Measurements from ENCODE around the gene SUDS3. TPM values are rescaled to one million over a fixed set of nuclear protein-coding genes. Genes with fewer than 3 reads are reported as not detected.
A peak's percentile ranks its signal among the peaks of the same experiment; 100 is the strongest.

SUDS3 gene
- total RNA-seq, 1 experiment from 2014 or later, result 39.1 TPM

DNA sequence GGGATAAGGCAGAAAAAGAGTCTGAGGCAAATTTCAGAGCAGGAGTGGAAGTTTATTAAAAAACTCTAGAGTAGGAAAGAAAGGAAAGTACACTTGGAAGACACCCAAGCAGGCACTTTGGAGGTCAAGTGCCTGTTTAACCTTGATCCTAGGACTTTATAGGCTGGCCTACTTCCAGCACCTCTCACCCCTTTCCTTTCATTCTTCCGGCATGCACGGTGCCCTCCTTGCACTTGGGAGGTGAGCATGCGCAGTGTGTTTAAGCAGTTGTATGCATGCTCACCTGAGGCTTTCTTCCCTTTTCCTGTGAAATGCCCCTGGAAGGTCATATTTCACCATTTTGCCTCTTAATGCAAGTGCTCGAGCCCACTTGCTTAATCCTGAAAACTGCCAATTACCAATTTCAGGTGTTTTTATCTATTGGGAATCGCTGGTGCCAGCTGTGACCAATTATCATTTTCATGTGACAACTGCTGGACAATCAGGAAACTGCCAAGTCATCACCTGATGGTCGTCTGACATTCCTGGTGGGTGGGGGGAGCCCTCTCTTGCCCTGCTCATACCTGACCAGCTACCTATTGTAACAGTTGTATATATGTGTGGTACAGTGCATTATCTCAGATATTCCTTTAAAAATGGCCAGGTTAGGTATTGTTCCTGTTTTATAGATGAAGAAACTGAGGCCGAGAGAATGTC lies 53.5 kb downstream of the SUDS3 start:
- in situ Hi-C loops (cut with HindIII; ENCODE audit: low sequenced_read_pairs), result no loop called here
- no peak for DNase-seq (ENCODE audit: low spot score)

GRCh38 chr12:118430516-118430915 lies 54.2 kb downstream of the SUDS3 start:
- in situ Hi-C loops (cut with HindIII; ENCODE audit: low sequenced_read_pairs), result no loop called here
- no peak for DNase-seq (ENCODE audit: low spot score)

DNA sequence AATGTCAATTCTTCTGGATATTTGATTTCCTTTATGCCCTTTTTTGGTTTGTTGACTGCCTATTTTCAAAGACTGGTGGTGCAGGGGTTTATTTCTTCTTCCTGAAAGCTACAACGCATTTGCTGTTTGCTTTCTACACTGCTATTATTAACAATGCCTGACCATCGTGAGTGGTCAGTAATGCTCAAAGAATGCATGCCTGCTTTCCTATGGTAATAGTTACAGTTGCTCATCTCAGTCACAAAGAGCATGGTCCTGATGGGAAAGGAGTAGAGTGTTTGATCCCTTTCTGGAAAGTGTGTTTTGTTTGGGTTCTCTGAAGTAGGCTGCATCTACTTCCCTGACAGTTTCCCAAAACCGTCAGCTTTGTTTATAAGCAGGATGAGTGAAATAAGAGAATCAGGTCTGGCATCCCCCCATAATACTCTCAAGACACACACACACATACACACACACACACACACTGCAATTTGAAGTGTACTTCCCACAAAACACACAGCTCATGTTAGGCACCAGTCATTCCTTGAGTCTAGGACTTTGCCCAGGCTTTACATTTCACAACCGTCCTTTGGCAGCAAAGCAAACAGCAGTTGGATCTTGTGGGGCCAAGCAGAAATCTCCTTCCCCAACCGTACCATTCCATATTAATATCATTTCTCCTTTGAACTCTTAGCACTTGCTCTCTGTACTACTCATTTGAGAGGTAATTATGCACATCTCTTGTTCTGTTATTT lies 56.6 kb downstream of the SUDS3 start:
- in situ Hi-C loops (cut with HindIII; ENCODE audit: low sequenced_read_pairs), result no loop called here

GRCh38 chr12:118436002-118436730 lies 59.8 kb downstream of the SUDS3 start:
- in situ Hi-C loops (cut with HindIII; ENCODE audit: low sequenced_read_pairs), result no loop called here
- DNase-seq (ENCODE audit: low spot score), result peak; percentile 15

More for the DNA sequence above, 56.6 kb downstream of the SUDS3 start:
- no peak for DNase-seq (ENCODE audit: low spot score)

GRCh38 chr12:118436986-118437385 lies 60.6 kb downstream of the SUDS3 start:
- in situ Hi-C loops (cut with HindIII; ENCODE audit: low sequenced_read_pairs), result no loop called here

DNA sequence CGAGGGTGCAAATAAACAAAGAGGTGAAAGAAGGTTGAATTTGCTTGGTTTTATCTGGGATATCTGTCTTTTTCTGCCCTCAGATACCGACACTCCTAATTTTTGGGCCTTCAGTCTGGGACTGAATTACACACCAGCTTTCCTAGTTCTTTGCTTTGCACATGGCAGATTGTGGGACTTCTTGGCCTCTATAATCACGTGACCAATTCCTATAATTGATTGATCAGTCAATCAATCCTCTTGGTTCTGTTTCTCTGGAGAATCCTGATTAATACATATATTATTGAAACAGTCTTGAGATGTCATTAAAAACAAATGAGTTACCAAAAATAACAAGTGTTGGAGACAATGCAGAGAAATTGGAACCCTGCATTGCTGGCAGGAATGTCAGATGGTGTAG lies 62.7 kb downstream of the SUDS3 start:
- in situ Hi-C loops (cut with HindIII; ENCODE audit: low sequenced_read_pairs), result no loop called here
- DNase-seq (ENCODE audit: low spot score), result no peak

More at GRCh38 chr12:118436986-118437385, 60.6 kb downstream of the SUDS3 start:
- no peak for DNase-seq (ENCODE audit: low spot score)

DNA sequence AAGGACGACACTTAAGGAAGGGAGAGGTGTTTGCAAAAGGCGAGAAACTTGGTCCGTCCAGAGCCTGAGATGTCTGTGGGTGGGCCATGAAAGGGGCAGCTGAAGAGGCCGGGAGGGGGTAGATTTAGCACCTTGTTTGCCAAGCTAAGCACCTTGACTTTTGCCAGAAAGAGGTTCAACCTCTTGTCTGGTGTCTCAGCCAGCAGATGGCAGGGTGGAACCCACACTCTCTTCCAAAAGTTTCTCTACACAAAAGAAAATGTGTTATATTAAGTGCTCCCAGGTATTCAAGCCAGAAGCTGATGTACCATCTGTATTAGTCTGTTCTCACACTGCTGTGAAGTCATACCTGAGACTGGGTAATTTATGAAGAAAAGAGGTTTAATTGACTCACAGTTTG lies 69.9 kb downstream of the SUDS3 start:
- in situ Hi-C loops (cut with HindIII; ENCODE audit: low sequenced_read_pairs), result no loop called here
- peak; percentile 5 for DNase-seq (ENCODE audit: low spot score)

- in situ Hi-C loops (cut with HindIII; ENCODE audit: low sequenced_read_pairs), result no loop called here
- DNase-seq (ENCODE audit: low spot score), result no peak
These were observed 70.8 kb downstream of the SUDS3 start for GRCh38 chr12:118447181-118447580.

DNA sequence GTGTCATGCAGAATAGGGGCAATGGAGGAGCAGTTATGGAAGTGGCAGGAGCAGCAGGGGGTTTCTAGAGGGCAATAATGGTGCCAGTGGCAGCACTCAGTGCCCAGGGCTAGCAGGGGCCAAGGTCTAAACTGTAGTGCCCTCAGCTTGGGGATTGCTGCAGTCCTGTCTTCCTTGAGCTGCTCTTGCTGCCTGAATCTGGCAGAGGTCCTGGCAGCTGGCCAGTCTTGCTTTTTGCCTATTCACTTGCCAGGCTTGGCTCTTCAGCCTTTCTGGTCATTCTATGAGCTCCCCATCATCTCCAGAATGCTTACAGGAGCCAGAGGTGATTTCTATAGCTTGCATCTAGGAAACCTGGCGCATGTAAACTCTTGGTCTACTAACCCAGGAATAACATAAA lies 72.0 kb downstream of the SUDS3 start:
- DNase-seq (ENCODE audit: low spot score), result peak; percentile 23
- in situ Hi-C loops (cut with HindIII; ENCODE audit: low sequenced_read_pairs), result no loop called here

GRCh38 chr12:118455327-118455726 lies 79.0 kb downstream of the SUDS3 start:
- no peak for DNase-seq (ENCODE audit: low spot score)
- in situ Hi-C loops (cut with HindIII; ENCODE audit: low sequenced_read_pairs), result no loop called here

- no peak for DNase-seq (ENCODE audit: low spot score)
- in situ Hi-C loops (cut with HindIII; ENCODE audit: low sequenced_read_pairs), result no loop called here
These were observed 80.4 kb downstream of the SUDS3 start for GRCh38 chr12:118456741-118457140.

GRCh38 chr12:118459110-118459509 lies 82.8 kb downstream of the SUDS3 start:
- in situ Hi-C loops (cut with HindIII; ENCODE audit: low sequenced_read_pairs), result no loop called here
- no peak for DNase-seq (ENCODE audit: low spot score)

DNA sequence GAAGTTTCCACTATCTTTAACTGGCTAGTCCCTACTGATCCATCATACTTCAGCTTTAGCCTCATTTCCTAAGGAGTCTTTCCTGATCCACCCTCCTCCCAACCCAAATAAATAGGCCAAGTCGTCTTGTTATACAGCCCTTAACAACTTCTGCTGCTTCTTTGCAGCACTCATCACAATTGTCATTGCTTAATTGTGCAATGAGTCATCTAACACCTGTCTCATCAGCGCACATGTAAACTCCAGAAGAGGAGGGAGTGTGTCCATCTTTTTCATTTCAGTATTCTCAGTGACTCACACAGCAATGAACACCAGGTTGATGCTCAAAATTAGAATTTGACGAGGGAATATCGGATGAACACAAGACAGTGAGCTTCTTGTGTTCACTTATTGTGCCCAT lies 87.3 kb downstream of the SUDS3 start:
- no peak for DNase-seq (ENCODE audit: low spot score)
- in situ Hi-C loops (cut with HindIII; ENCODE audit: low sequenced_read_pairs), result no loop called here

- in situ Hi-C loops (cut with HindIII; ENCODE audit: low sequenced_read_pairs), result no loop called here
These were observed 89.4 kb downstream of the SUDS3 start for GRCh38 chr12:118465706-118466105.

More at GRCh38 chr12:118465706-118466105, 89.4 kb downstream of the SUDS3 start:
- no peak for DNase-seq (ENCODE audit: low spot score)

Other genes with a start within 250 kb of the SUDS3 start
- gene PEBP1, start 240.4 kb upstream of the SUDS3 start, total RNA-seq (2014; rRNA removed; shearing (Covaris generic)), result 259 and 282 TPM in 2 replicates
- 9.1 and 17.6 TPM in 2 replicates for gene TAOK3, start 3.6 kb upstream of the SUDS3 start, total RNA-seq (2014; rRNA removed; shearing (Covaris generic))

Data from G401 (cell line).